ENCODE measurements around the gene POPDC2. TPM values are rescaled to one million over a fixed set of nuclear protein-coding genes. Genes with fewer than 3 reads are reported as not detected.
A peak's percentile ranks its signal among the peaks of the same experiment; 100 is the strongest.
"Not testable (repeated sequence)": the region's sequence is repeated elsewhere in the genome, so short reads cannot be mapped to it uniquely, and the experiment has no call there.

Gene POPDC2
- total RNA-seq, 8 experiments from 2014 or later, result 0.31 to 4.6 (median 1.4) TPM; not detected in 1

DNA sequence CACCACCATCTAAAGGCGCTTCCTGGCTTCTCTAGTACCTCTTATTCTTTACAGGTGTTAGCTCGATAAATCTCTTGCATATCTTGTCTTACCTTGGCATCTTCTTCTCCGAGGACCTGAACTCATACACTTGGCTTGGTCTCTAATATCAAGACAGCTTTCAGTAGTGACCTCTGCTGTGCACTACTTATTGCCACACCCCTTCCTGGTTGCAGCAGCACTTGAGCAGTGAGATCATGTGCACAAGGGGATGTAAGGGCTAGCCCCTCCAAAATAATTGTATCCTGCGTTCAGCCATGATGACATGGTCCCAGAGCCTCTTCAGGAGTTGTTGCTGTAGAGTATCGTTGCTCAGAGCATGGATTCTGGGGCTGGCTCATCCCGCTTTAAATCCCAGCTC, 64.0 kb downstream of the POPDC2 start:
- ATAC-seq (replicated peaks in 6 of 8), result peak; percentile 14 to 68 (median 49)
- H3K4me3 ChIP-seq, result no peak overlapping the region

DNA sequence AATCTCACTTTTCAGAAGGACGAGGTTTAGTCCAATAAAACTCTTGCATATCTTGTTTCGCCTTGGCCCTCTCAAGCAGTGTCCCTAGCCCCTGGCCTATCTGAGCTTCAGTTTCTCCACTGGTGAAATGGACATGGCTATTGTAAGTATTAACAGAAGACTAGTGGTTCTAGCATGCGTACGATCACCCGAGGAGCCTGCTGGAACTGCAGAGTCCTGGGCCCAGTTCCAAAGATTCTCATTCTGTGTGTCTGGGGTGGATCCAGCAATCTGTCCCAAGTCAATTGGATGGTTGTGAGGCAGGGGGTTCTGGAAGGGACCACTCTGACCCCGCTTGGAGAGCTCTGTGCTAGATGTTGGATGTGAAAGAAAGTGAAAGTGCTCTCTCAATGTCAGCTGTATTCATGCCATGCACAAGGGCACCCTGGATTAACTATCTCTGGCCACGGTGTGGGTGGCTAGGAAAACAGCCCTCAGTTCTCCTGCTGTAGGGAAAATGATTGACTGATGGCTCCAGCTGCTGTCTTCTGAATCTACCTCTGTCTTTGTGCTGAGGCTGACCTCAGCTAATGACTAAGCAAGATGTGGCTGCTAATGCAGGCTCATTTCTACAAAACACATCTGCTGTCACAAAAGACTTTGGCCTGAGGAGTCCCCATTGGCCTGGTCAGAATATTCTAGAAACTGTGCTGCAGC, 64.6 kb downstream of the POPDC2 start:
- WGBS, 10 experiments, result 40 to 100% (median 83%) methylated on average over 1 to 4 of the region's 7 CpGs; no CpG with 5 or more reads in 5 of the 10 experiments
- peaks cover 0 to 12% of the 10 kb centered on the region in 2 donors for H3K4me1 ChIP-seq (replicated peaks in 1 of 2)
- no peak overlapping the region for H3K4me3 ChIP-seq
- H3K27ac ChIP-seq, result no peak overlapping the region
- in situ Hi-C loops (cut with MboI; ENCODE audit: low pct_unique_long_range_greater_than_20kb in 2 of 9, low sequenced_read_pairs in 9 of 9, unreplicated experiment in 9 of 9), result no loop called here
- peak in 7 of 8 experiments; percentile 51 to 87 (median 77) for ATAC-seq (replicated peaks in 6 of 8)

More for the DNA sequence above, 64.0 kb downstream of the POPDC2 start:
- Histone ChIP-seq H3K4me1 (replicated peaks in 1 of 2) (peaks cover 0 to 12% of the 10 kb centered on the region in 2 donors), H3K27ac (no peak overlapping the region)
- in situ Hi-C loops (cut with MboI; ENCODE audit: low pct_unique_long_range_greater_than_20kb in 2 of 9, low sequenced_read_pairs in 9 of 9, unreplicated experiment in 9 of 9), result no loop called here
- WGBS, 10 experiments, result 25 to 100% (median 83%) methylated on average over 1 to 5 of the region's 6 CpGs; no CpG with 5 or more reads in 2 of the 10 experiments

DNA sequence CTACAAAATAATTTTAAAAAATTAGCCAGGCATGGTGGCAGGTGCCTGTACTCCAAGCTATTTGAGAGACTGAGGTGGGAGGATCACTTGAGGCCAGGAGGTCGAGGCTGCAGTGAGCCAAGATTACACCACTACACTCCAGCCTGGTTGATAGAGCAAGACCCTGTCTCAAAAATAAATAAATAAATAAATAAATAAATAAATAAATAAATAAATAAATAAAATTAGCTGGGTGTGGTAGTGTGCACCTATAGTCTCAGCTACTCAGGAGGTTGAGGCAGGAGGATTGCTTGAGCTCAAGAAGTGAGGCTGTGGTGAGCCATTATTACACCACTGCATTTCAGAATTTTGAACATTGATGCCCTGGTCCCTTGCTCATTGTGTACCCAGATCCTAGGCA, 65.5 kb downstream of the POPDC2 start:
- H3K27ac ChIP-seq; in situ Hi-C loops (cut with MboI; ENCODE audit: low pct_unique_long_range_greater_than_20kb in 2 of 9, low sequenced_read_pairs in 9 of 9, unreplicated experiment in 9 of 9); H3K4me3 ChIP-seq; ATAC-seq (replicated peaks in 6 of 8): not testable (repeated sequence)
- 0 to 100% (median 0%) methylated on average over 1 of the region's 1 CpG; no CpG with 5 or more reads in 3 of the 10 experiments for WGBS, 10 experiments
- H3K4me1 ChIP-seq (replicated peaks in 1 of 2), result peaks cover 0 to 12% of the 10 kb centered on the region in 2 donors

DNA sequence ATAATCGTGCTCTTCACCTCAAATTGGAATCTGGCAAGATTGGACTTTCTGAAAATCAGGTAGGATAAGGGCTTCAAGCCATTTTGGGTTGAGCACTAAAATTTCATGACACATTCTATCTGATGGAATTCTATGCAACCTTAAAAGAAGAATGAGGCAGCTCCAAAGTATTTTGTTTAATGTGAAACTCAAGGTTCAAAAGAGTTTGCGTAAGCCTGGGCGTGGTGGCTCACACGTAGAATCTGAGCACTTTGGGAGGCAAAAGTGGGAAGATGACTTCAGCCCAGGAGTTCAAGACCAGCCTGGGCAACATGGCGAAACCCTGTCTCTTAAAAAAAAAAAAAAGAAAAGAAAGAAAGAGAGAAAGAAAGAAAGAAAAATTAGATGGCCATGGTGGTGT, 66.3 kb downstream of the POPDC2 start:
- no peak for ATAC-seq (replicated peaks in 6 of 8)
- in situ Hi-C loops (cut with MboI; ENCODE audit: low pct_unique_long_range_greater_than_20kb in 2 of 9, low sequenced_read_pairs in 9 of 9, unreplicated experiment in 9 of 9), result no loop called here
- WGBS, 10 experiments, result 57 to 100% (median 77%) methylated on average over 1 to 5 of the region's 5 CpGs
- Histone ChIP-seq H3K27ac (no peak overlapping the region), H3K4me1 (replicated peaks in 1 of 2) (peaks cover 0 to 12% of the 10 kb centered on the region in 2 donors), H3K4me3 (no peak overlapping the region)

DNA sequence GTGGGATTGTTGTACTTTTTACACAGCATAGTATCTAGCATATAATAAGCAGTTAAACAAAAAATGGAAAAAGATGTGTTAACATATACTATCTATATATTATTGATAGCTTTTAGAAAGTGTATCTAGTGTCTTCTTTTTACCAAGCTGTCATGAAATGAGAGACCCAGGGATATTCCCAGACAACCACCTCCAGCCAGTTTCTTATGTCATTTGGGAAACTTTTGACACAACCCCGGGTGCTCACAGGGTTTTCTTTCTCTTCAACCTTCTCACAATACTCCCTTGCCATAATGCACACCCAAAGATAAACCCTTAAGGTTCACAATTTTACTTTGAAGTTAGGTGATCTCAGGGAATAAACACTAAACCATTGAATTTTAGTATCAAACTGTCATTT, 67.5 kb downstream of the POPDC2 start:
- H3K27ac ChIP-seq, result no peak overlapping the region
- ATAC-seq (replicated peaks in 6 of 8), result no peak
- in situ Hi-C loops (cut with MboI; ENCODE audit: low pct_unique_long_range_greater_than_20kb in 2 of 9, low sequenced_read_pairs in 9 of 9, unreplicated experiment in 9 of 9), result no loop called here
- peaks cover 0 to 11% of the 10 kb centered on the region in 2 donors for H3K4me1 ChIP-seq (replicated peaks in 1 of 2)
- H3K4me3 ChIP-seq, result no peak overlapping the region
- 0 to 100% (median 63%) methylated on average over 1 of the region's 1 CpG; no CpG with 5 or more reads in 3 of the 10 experiments for WGBS, 10 experiments

Other genes with a start within 250 kb of the POPDC2 start
- 10 to 100 TPM; 10.6 to 27.5 (median 23.1) TPM for gene TMEM39A, start 197.0 kb downstream of the POPDC2 start, total RNA-seq
- 10 to 100 TPM; 10.8 to 18.8 (median 15.5) TPM for gene POGLUT1, start 191.6 kb downstream of the POPDC2 start, total RNA-seq
- 100 to 1,000 TPM in 1 of 8 experiments, 10 to 100 TPM in 7; 51.9 to 101 (median 75.1) TPM for gene TIMMDC1, start 162.0 kb downstream of the POPDC2 start, total RNA-seq
- under 1 TPM in 6 of 8 experiments, not detected in 2; 0.14 to 0.66 (median 0.32) TPM for gene CD80, start 101.0 kb downstream of the POPDC2 start, total RNA-seq
- 1 to 10 TPM in 2 of 8 experiments, under 1 TPM in 6; 0.27 to 1.8 (median 0.63) TPM for gene ADPRH, start 81.1 kb downstream of the POPDC2 start, total RNA-seq
- gene PLA1A, start 62.7 kb downstream of the POPDC2 start, total RNA-seq, result under 1 TPM in 1 of 8 experiments, not detected in 7; 0.93 TPM
- gene COX17, start 16.8 kb upstream of the POPDC2 start, total RNA-seq, result 10 to 100 TPM; 46.4 to 71.4 (median 54.9) TPM
- 10 to 100 TPM in 3 of 8 experiments, 1 to 10 TPM in 3, under 1 TPM in 1, not detected in 1; 0.90 to 19.7 (median 6.4) TPM for gene CFAP91, start 42.4 kb upstream of the POPDC2 start, total RNA-seq
- gene NR1I2, start 121.5 kb upstream of the POPDC2 start, total RNA-seq, result under 1 TPM in 7 of 8 experiments, not detected in 1; 0.07 to 0.76 (median 0.33) TPM